ENCODE measurements around the gene CNPY1. TPM values are rescaled to one million over a fixed set of nuclear protein-coding genes. Genes with fewer than 3 reads are reported as not detected.
"Not testable (repeated sequence)": the region's sequence is repeated elsewhere in the genome, so short reads cannot be mapped to it uniquely, and the experiment has no call there.

The CNPY1 gene
- polyA plus RNA-seq, 3 donors, result not detected

DNA sequence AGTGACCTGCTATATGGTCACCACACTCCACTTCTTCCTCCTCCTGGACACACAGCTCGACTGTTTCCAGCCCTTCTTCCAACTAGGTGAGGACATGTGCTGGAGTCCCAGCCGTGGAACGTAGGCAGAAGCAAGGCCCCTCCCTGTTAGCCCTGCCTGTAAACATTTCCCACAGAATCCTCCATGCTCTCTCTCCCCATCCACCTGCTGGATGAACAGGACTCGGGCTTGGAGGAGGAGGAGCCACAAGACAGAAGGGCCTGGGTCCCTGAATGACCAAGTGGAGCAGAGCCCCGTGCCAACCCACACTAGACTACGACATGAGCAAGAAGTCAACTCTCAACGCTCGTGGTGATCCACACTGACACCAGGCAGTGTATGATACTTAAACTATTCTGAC, 9.9 kb downstream of the CNPY1 start:
- no peak for DNase-seq (ENCODE audit: low read depth in 3 of 3, low spot score in 2 of 3)

DNA sequence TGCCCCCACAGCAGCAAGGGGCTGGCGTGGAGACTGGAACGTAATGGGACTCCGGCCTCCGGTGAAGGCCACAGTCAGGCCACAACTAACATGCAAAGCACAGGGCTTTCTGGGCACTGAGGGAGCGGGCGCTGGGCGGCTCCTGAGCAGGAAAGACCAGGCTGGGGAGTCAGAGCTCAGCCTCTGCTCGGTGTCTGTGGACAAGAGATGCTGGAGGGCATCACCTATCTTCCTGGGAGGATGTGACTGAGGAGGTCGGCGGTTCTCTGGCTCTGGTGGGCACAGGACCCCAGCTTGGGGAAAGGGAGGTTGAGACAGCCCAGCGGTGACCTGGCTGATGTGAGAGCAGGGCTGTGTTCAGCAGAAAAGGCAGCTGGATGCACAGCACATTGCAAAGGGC, 11.7 kb downstream of the CNPY1 start:
- no peak for DNase-seq (ENCODE audit: low read depth in 3 of 3, low spot score in 2 of 3)

DNA sequence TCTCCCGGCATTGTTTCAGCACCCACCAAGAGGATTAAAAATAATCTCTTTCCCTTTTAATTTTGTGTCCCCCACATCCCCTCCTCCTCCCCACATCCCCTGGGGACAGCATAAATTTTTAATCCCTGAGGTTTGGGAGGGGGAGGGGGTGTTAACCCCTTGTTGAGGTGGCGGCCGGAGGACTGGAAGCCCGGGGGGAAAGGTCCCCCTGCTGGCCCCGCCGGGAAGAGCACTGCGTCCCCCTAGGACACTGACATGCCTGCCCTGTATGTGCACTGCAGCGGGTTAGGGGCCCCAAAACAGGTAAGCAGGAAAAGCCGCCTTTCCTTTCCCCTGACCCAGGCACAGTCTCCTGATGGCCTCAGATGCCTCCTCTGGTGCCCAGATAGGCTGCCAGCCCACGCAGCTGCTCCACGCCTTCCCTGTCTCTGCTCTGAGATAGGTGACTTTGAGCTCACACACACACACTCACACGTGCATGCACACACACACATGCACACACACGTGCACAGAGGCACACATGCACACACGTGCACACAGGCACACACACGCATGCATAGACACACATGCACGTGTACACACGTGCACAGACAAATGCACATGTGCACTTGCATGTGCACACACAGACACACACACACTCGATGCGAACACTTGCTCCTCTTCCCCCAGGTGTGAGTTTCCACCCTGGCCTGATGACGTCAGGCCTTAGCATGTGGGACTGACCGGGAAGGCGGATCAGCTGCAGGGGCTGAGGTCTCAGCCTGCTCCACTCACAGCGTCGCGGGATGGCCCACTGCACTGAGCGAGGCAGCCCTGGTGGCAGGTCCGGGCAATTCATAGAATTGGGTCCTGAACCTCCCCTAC, 12.3 kb downstream of the CNPY1 start:
- DNase-seq (ENCODE audit: low read depth in 3 of 3, low spot score in 2 of 3), result no peak

DNA sequence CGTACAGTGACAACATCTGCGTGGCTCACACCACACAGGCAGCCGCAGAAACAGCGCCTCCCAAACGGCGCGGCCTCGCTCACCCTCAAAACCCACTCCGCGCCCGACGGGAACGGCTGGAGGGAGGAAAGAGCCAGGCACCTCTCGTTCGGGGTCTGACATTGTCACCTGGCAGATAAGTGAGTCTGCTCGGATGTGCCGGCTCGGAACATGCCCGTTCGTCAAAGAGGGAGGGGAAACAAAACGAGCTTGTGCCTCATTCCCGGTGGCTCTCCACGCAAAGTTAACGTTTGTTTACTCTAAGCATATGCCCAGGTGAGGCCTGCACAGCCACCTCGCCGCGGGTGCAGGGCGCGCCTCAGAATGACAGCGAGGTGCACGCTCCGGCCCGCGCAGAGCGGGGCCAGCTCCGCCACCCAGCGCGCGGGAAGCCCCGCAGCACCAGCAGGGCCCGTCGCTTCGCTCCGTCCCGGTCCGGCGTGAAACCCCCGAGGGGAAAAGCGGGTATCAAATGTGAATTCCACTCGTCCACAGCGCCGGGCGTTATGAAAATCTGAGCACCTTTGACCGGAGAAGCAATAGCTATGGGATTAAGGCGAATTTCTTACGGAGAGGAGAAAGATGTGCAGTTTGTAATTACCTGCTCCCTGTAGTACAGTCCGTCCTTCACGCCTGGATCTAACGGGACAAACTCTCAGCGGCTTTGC, 13.1 kb downstream of the CNPY1 start:
- no peak for DNase-seq (ENCODE audit: low read depth in 3 of 3, low spot score in 2 of 3)

DNA sequence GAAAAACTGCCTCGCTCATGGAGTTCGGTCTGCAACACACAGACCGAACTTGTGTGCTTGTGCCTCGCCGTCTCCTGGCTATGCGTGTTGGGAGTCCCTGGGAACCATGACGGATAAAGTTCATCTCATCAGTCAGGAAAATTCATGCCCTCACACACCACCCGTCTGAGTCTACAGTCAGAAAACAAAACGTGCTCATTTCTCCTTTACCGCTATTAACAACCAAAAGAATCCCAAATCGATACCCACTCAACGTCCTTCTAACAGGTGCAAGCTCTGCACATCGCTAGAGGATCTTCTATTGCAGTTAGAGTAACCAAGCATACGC, 13.6 kb downstream of the CNPY1 start:
- DNase-seq (ENCODE audit: low read depth in 3 of 3, low spot score in 2 of 3), result no peak

DNA sequence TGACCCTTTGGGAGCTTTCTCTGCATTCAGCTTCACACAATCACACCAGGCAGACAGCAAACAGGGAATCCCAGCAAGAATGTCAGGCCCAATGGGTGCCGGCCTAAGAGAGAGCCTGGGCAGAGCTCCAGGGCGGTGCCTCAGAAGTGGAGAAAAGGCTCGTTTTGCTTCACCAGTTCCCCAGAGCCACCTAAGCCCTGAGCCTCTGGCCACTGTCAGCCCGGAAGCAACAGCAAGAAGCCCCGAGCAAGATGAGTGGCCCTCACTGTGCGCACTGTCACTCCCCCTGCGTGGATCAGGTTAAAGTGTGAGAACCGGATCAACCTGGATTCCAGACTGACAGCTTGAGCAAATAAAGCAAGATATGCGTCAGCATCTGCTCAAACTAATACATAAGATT, 14.7 kb downstream of the CNPY1 start:
- no peak for DNase-seq (ENCODE audit: low read depth in 3 of 3, low spot score in 2 of 3)

DNA sequence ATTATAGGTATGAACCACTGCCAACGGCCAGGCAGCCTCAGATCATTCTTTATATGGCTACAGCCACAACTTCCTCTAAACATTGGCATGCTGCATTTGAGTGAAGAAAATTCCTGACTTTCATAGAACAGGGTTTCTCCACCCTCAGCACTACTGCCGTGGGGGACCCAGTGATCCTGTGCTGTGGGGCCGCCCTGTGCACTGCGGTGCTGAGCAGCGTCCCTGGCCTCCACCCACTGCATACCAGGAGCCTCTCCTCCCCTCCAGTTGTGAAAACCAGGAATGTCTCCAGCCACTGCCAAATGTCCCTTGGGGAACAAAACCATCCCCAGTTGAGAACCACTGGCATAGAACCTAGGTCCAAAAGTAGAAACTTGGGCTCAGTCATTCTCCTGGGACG, 15.8 kb downstream of the CNPY1 start:
- DNase-seq (ENCODE audit: low read depth in 3 of 3, low spot score in 2 of 3), result no peak

DNA sequence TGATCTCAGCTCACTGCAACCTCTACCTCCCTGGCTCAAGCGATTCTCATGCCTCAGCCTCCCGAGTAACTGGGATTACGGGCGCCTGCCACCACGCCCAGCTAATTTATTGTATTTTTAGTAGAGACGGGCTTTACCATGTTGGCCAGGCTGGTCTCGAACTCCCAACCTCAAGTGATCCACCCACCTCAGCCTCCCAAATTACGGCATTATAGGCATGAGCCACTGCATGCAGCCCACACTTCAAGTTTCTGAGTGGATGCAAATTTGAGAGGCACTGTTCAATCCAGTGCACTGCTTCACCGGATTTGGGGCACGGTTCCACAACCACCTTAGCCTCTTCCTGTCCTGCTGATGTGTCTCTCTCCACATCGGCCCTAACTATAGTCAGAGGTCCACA, 16.5 kb downstream of the CNPY1 start:
- DNase-seq (ENCODE audit: low read depth in 3 of 3, low spot score in 2 of 3), result no peak

DNA sequence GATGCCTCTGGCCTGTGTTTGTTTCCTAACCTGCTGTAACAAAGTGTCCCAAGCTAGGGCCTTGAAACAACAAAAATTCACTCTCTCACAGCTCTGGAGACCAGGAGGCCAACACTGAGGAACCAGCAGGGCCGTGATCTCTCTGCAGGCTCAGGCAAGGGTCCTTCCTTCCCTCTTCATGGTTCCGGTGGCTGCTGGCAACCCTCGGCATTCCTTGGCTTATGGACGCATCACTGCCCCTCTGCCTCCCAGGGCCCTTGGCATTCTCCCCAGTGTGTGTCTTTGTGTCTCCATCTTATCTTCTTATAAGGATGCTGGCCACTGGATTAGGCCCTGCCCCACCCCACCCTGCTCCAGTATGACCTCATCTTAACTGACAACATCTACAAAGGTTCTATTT, 17.0 kb downstream of the CNPY1 start:
- no peak for DNase-seq (ENCODE audit: low read depth in 3 of 3, low spot score in 2 of 3)

DNA sequence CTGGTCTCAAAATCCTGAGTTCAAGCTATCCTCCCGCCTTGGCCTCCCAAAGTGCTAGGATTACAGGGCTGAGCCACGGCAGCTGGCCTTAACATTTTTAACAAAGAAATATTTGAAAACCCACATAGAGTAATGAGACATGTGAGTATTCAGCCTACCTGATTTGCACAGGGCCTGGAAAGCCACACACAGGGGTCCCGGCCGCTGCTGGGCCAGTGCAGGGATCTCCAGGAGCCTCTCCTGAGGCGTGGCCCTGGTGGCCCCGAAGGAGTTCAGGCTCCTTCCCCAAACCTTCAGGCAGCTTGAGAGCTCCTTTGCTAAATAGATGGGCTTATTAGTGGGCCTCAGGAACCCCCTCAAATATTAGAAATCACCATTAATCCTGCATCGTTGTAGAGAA, 18.7 kb downstream of the CNPY1 start:
- no peak for DNase-seq (ENCODE audit: low read depth in 3 of 3, low spot score in 2 of 3)

DNA sequence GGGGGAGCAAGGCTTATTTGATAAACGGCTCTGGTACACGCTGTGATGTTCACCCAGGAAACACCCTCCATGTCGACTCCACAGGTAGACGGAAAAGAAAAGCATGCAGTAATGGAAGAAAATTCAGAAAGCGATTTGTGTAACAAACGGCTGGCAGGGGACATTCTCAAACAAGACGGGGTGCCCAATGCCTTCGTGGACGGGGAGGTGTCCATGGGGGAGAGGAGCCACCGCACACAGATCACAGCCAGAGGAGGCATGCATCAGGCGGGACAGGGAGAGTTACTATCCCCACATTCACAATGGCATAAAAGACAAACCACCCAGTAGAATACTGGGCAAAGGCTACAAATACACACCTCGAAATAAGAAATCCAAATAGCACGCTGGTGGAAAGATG, 20.1 kb downstream of the CNPY1 start:
- DNase-seq (ENCODE audit: low read depth in 3 of 3, low spot score in 2 of 3), result no peak

DNA sequence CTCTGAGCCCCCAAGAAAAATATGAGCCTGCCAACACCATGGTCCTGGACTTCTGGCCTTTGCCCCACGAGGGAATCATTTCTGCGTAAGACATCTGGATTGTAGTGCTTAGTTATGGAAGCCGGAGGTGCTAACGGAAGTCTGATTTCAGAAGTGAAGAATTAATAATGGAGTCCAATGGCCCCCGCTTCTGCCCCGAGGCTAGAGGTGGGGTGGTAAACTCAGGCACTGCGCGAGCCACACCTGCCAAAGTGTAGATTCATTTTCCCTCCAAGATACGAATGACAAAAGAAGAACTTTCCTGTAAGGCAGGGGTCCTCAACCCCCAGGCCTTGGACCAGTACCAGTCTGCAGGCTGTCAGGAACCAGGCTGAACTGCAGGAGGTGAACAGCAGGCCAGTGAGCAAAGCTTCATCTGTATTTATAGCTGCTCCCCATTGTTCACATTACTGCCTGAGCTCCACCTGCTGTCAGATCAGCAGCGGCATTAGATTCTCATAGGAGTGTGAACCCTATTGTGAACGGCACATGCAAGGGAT, 22.3 kb downstream of the CNPY1 start:
- no peak for DNase-seq (ENCODE audit: low read depth in 3 of 3, low spot score in 2 of 3)

DNA sequence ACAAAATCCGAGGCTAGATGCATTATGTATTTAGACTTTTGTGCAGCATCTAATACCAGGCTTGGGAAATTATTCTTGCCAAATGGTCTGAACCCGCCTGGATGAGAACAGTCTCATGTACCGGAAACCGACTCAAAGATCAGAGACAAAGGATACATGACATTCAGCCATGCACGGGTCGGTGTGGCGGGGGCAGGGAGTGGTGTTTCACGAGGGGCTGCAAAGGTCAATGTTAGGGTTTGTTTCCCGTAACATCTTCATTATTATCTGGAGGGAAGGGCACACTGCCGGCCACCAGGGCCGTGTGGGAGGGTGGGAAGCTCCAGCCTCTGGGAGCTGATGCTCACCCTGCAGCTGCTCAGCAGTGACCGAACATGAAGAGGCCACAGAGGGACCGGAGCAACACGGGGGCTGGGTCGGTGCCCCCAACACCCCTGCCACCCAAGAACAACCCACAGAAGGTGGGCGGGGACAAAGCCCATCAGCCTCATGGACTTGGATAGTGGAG, 23.1 kb downstream of the CNPY1 start:
- no peak for DNase-seq (ENCODE audit: low read depth in 3 of 3, low spot score in 2 of 3)

DNA sequence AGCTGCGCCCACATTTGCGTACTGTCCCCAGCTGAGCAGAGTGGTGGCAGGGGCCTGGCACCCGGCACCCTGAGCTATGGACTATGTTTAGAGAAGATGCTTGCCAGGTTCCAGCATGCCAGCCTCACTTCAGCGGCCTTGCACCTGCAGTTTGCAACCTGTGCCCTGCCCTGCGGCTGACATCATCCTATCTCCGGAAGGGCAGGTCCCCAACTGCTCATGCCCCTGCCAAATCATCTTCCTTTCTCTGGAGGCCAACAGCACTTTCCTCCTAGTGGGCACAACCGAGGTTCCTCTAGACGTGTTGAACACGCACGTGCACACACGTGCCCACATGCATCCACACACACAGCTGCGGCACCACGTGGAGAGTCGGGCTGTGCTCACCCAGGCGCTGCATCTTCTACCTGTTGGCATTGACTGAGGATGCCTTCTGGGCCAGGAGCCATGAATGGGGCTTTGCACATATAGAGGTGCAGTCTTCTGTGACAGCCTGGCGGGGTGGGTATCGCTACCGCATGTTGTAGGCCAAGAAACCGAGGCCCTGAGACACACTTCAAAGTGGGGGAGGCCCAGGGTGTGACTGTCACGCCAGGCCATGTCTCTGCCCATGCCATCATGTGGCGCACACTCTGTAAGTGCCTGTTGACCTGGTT, 24.5 kb downstream of the CNPY1 start:
- DNase-seq (ENCODE audit: low read depth in 3 of 3, low spot score in 2 of 3), result no peak

DNA sequence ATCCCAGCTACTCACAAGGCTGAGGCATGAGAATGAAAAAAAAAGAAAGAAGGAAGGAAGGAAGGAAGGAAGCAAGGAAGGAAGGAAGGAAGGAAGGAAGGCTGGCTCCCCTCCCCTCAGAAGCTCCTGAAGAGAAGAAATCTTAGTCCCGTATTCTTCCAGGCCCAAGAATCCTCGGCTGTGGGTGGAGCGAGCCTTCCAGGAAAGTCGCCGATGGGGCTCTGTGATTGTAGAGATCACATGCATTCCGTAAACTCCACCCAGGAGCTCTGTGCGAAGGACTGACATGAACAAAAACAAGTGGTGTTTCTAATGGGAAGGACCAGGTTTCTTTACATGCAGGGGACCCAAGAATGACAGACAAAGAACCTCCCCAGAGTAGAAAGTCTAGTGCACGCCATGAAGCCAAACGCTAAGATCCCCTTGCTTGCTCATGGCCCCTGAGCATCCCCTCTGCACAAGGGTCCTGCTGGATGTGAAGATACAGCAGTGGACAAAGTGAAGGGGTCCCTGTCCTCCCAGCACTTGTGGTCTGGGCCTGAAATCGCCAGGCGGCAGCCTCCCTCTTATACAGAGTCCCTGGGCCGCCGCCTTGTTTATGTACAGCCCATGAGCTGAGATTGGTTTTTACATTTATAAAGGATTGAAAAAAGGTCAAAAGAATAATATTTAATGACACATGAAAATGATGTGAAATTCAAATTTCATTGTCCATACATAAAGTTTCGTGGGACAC, 25.2 kb downstream of the CNPY1 start:
- DNase-seq (ENCODE audit: low read depth in 3 of 3, low spot score in 2 of 3), result no peak

DNA sequence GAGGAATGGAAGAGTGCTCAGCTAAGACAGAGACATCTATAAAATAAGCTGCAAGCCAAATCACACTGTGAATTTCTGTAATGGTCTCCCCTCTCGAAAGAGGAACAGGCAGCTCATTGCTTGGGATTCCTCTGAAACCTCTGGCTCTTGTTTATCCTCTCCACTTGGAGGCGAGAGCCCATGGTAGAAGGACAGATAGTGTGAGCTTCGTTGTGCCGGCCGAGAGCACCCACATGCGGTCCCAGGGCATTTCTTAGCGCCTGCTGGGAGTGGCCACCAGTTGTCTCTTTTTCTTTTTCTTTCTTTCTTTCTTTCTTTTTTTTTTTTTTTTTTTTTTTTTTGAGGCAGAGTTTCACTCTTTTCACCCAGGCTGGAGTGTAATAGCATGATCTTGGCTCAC, 26.2 kb downstream of the CNPY1 start:
- no peak for DNase-seq (ENCODE audit: low read depth in 3 of 3, low spot score in 2 of 3)

DNA sequence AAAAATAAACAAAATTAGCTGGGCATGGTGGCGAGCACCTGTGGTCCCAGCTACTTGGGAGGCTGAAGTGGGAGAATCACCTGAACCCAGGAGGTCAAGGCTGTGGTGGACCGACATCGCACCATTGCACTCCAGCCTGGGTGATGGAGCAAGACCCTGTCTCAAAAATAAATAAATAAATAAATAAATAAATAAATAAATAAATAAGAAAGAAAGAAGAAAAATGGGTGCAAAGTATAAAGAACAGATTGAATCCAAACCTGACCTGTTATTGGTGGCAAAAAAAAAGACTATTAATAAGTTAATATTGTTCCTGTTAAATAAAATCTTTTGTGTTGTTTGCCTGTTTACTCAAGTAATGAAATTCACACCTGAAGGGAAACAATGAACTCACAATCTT, 27.0 kb downstream of the CNPY1 start:
- DNase-seq (ENCODE audit: low read depth in 3 of 3, low spot score in 2 of 3), result not testable (repeated sequence)

DNA sequence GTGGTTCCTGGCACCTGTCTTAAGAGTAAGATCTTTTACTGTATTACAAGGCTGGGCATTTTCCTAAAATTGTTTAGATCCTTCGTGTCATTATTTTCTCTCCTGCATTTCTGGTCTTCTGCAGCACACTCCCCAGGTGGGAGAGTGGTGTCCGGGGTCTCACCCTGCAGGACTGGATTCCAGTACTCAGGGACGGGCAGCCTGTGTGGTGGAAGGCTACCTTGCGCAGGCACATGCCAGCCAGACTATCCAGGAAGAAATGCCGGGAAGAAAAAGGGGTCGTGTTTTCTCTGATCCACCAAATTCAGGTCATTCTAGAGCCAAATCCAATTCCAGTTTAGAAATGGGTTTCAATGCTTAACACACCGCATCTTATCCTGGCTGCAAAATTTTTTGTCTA, 27.7 kb downstream of the CNPY1 start:
- no peak for DNase-seq (ENCODE audit: low read depth in 3 of 3, low spot score in 2 of 3)

DNA sequence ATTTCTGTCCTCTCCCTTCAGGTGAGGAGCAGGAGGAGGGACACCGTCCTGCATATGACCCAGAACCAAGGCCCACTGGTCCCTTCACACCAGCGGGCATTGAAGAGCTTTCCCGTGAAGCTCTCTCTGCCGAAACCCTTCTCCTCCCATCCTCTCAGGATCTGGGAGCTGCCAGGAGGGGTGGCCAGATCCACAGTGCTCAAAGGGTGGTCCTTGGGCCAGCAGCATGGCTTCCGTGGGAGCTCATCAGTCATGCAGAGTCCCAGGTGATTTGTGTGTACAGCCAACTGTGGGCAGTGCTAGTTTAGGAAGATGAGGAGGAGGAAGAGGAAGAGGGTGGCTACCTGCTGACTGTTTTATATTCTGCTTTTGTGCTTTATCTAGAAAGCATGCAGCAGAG, 28.4 kb downstream of the CNPY1 start:
- DNase-seq (ENCODE audit: low read depth in 3 of 3, low spot score in 2 of 3), result no peak

DNA sequence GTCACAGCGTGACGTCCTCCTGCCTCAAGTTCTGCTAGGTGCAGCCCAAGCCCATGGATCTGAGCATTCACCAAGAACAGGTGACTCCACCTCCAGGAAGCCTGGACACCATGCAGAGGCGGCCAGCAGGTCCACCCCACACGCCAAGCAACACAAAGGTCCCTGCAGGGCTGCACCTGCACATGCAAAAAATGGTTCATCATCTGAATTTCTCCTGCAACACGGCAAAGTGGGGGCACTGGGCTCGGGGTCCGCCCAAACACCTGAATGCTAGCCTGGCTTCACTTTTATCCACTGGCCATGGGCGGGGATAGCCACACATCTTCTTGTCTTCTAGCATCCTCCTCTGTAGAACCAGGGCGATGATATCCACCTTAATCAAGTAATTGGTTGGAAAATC, 28.9 kb downstream of the CNPY1 start:
- DNase-seq (ENCODE audit: low read depth in 3 of 3, low spot score in 2 of 3), result no peak

DNA sequence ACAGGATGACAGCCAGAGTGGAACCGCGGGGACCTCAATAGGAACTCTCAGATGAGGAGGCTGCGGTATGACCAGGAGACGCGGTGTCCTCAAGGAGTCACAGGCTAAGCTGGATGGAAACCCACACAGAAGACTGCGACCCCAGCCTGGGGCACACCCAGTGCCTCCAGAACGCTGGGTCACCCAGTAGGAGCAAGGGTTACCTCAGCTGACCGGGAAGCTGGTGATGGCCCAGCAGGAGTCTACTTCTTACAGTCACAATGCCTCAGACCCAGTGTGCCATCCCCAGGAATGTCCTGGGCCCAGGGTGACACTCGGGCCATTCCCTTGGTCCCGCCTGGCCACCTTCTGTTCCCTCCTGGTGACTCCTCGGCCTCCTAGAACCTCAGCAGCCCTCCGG, 29.9 kb downstream of the CNPY1 start:
- no peak for DNase-seq (ENCODE audit: low read depth in 3 of 3, low spot score in 2 of 3)

All from right renal cortex interstitium (tissue), 3 donors.